Loucy (cell line): ENCODE measurements around the gene ZNHIT1.

Source experiments
- EZH2phosphoT487 ChIP-seq: fragments of 200-600 bp; IDR thresholded peaks from 2 replicates; pipeline ENCODE4 v1.6.1; 2018; ENCODE audit warnings: antibody characterized with exemption, mild to moderate bottlenecking, moderate library complexity, borderline replicate concordance
- TF ChIP-seq, protein P1 (sequence below): fragments of 200-600 bp; sonication (generic); conservative IDR thresholded peaks from 2 replicates; pipeline ENCODE4 v1.5.1; 2014; ENCODE audit warnings: mild to moderate bottlenecking, antibody characterized with exemption, low read length

DNA sequence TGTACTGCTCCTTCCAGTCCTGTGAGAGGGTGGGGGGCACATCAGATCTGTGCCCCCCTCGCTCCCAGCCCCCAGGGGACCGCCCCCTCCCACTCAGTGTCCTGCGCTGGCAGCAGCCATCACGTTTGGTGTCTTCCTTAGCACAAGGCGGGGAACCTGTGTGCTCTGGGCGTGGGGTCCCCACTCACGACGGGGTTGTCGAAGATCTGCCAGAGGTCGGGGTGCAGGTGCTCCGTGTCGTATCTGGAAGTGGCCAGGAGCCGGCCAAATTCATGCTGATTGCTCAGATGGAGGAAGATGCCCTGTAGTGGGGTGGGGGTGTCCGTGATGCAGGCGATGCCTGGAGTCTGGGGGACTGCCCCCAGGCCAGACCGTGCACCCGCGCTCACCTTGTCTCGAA lies 7.8 kb upstream of the ZNHIT1 start:
- TF ChIP-seq, protein P1, sequence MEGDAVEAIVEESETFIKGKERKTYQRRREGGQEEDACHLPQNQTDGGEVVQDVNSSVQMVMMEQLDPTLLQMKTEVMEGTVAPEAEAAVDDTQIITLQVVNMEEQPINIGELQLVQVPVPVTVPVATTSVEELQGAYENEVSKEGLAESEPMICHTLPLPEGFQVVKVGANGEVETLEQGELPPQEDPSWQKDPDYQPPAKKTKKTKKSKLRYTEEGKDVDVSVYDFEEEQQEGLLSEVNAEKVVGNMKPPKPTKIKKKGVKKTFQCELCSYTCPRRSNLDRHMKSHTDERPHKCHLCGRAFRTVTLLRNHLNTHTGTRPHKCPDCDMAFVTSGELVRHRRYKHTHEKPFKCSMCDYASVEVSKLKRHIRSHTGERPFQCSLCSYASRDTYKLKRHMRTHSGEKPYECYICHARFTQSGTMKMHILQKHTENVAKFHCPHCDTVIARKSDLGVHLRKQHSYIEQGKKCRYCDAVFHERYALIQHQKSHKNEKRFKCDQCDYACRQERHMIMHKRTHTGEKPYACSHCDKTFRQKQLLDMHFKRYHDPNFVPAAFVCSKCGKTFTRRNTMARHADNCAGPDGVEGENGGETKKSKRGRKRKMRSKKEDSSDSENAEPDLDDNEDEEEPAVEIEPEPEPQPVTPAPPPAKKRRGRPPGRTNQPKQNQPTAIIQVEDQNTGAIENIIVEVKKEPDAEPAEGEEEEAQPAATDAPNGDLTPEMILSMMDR, result no peak
- TF ChIP-seq EZH2phosphoT487, result no peak
